RWPE1 (cell line): Measurements from ENCODE around the gene TNFRSF21.

ENCODE experiments used
- CTCF ChIA-PET: fragments of 350-600 bp; sonication (Branson Sonifier 250); formaldehyde crosslinking; extraction: SDS; loops from one replicate; lab custom pipeline; 2021; lab: Yijun Ruan, JAX
- POLR2A ChIA-PET: fragments of 400-600 bp; formaldehyde crosslinking; extraction: SDS; loops from one replicate; lab custom pipeline; 2020; ENCODE audit warnings: antibody characterized with exemption; ENCODE audit not compliant: low non-redundant PET; lab: Yijun Ruan, JAX
- DNase-seq: peaks from one replicate; pipeline ENCODE4 v3.0.0; 2012; ENCODE audit warnings: low spot score
- H3K27ac ChIP-seq: fragments of 450-650 bp; 2 replicates; pipeline ENCODE4 v1.5.1; 2017
- CTCF ChIP-seq: fragments of 450-650 bp; conservative IDR thresholded peaks from 2 replicates; pipeline ENCODE4 v1.5.1; 2017; ENCODE audit warnings: low read depth, mild to moderate bottlenecking

Gene TNFRSF21

GRCh38 chr6:47252633-47253032, 57.1 kb downstream of the TNFRSF21 start:
- no peak overlapping the region for H3K27ac ChIP-seq
- CTCF ChIA-PET, result no interaction called here
- no peak for DNase-seq
- no peak for TF ChIP-seq CTCF
- POLR2A ChIA-PET, result no interaction called here

- no peak overlapping the region for H3K27ac ChIP-seq
- ChIA-PET POLR2A (no interaction called here), CTCF (no interaction called here)
- DNase-seq, result no peak
- TF ChIP-seq CTCF, result no peak
Measured at GRCh38 chr6:47251396-47251795, 58.3 kb downstream of the TNFRSF21 start.

- H3K27ac ChIP-seq, result no peak overlapping the region
- POLR2A ChIA-PET, result no interaction called here
- TF ChIP-seq CTCF, result no peak
- DNase-seq, result no peak
- CTCF ChIA-PET, result interaction anchor here (0.6 kb wide), 1 partner anchor 22 kb away, joined by 6 read pairs; no protein-coding TSS in a partner anchor
Measured at GRCh38 chr6:47250302-47250701, 59.4 kb downstream of the TNFRSF21 start.

- ChIA-PET POLR2A (no interaction called here), CTCF (interaction anchor here (1.3 kb wide), 1 partner anchor 151 kb away, joined by 4 read pairs; no protein-coding TSS in a partner anchor)
- TF ChIP-seq CTCF, result no peak
- DNase-seq, result no peak
- H3K27ac ChIP-seq, result no peak overlapping the region
Measured at GRCh38 chr6:47248446-47248845, 61.3 kb downstream of the TNFRSF21 start.

GRCh38 chr6:47247227-47247797, 62.4 kb downstream of the TNFRSF21 start:
- ChIA-PET POLR2A (no interaction called here), CTCF (interaction anchor here (1.3 kb wide), 1 partner anchor 150 kb away, joined by 4 read pairs; no protein-coding TSS in a partner anchor)
- DNase-seq, result peak; percentile 16
- TF ChIP-seq CTCF, result no peak
- H3K27ac ChIP-seq, result no peak overlapping the region

GRCh38 chr6:47246551-47246950, 63.2 kb downstream of the TNFRSF21 start:
- ChIA-PET POLR2A (no interaction called here), CTCF (interaction anchor here (0.6 kb wide), 1 partner anchor 1155 kb away, joined by 3 read pairs; no protein-coding TSS in a partner anchor)
- no peak for DNase-seq
- no peak for TF ChIP-seq CTCF
- H3K27ac ChIP-seq, result no peak overlapping the region
